B cell (primary cell): Measurements from ENCODE around the gene NTN1.

ENCODE experiments used
- CTCF ChIP-seq: fragments of 200-600 bp; IDR thresholded peaks from one replicate; pipeline ENCODE4 v1.8.0; 2022; ENCODE audit warnings: antibody characterized with exemption, mild to moderate bottlenecking
- EZH2 ChIP-seq: IDR thresholded peaks from 2 replicates; pipeline ENCODE4 v1.6.1; 2012; ENCODE audit warnings: borderline replicate concordance, low read depth, mild to moderate bottlenecking, moderate library complexity, low read length; ENCODE audit not compliant: insufficient read depth, poor library complexity, severe bottlenecking

GRCh38 chr17:9255833-9256232, 234.5 kb downstream of the NTN1 start:
- TF ChIP-seq EZH2 = no peak
- no peak for TF ChIP-seq CTCF
